ENCODE measurements around the gene PIM1. TPM values are rescaled to one million over a fixed set of nuclear protein-coding genes. Genes with fewer than 3 reads are reported as not detected.
A peak's percentile ranks its signal among the peaks of the same experiment; 100 is the strongest.

PIM1 gene
- total RNA-seq, 1 donor from 2014 or later: 283 TPM

- H3K27ac Mint-ChIP-seq: peak overlapping the region; percentile 96
- intact Hi-C loops (cut with micrococcal nuclease): loop anchor here (1.0 kb wide), 4 partner anchors 8 to 67 kb away; no protein-coding TSS in a partner anchor
- no peak for DNase-seq
Observed at GRCh38 chr6:37168811-37169495, 999 bp upstream of the PIM1 start.

GRCh38 chr6:37170273-37171200 lies 585 bp downstream of the PIM1 start:
- POLR2A ChIA-PET: interaction anchor here (0.6 to 13.8 kb wide), 32 partner anchors 12 to 405 kb away, joined by 3 to 956 read pairs (median 6); partner anchors contain the start of genes FGD2, MTCH1, PPIL1 and TBC1D22B
- H3K4me1 Mint-ChIP-seq: peaks cover 54% of the 10 kb centered on the region
- no peaks in the 10 kb centered on the region for H3K9me3 Mint-ChIP-seq
- H3K27me3 Mint-ChIP-seq: no peaks in the 10 kb centered on the region
- peaks cover 48% of the 10 kb centered on the region for H3K36me3 Mint-ChIP-seq (ENCODE audit: low read depth)
- peak overlapping the region; percentile 84 for H3K27ac Mint-ChIP-seq
- CTCF ChIA-PET: interaction anchor here (0.7 to 10.9 kb wide), 15 partner anchors 9 to 404 kb away, joined by 3 to 289 read pairs (median 6); no protein-coding TSS in a partner anchor
- intact Hi-C loops (cut with micrococcal nuclease): no loop called here
- no peak for ATAC-seq (ENCODE audit: low read depth)
- DNase-seq: peak; percentile 59
- H3K4me3 Mint-ChIP-seq: peak overlapping the region; percentile 92
- TF ChIP-seq CTCF (IDR thresholded peaks at IDR 0.05): no peak

More at GRCh38 chr6:37168811-37169495, 999 bp upstream of the PIM1 start:
- Mint-ChIP-seq H3K36me3 (ENCODE audit: low read depth) (peaks cover 32% of the 10 kb centered on the region), H3K27me3 (no peaks in the 10 kb centered on the region), H3K4me3 (peak overlapping the region; percentile 95), H3K4me1 (peaks cover 42% of the 10 kb centered on the region), H3K9me3 (no peaks in the 10 kb centered on the region)
- ChIA-PET POLR2A (interaction anchor here (0.6 to 13.8 kb wide), 26 partner anchors 14 to 726 kb away, joined by 3 to 956 read pairs (median 6); partner anchors contain the start of genes FGD2, MTCH1, PPIL1 and TBC1D22B), CTCF (interaction anchor here (0.9 to 10.9 kb wide), 4 partner anchors 72 to 149 kb away, joined by 3 to 289 read pairs (median 78); no protein-coding TSS in a partner anchor)
- TF ChIP-seq CTCF (IDR thresholded peaks at IDR 0.05): no peak
- ATAC-seq (ENCODE audit: low read depth): no peak

- ATAC-seq (ENCODE audit: low read depth): no peak
- Mint-ChIP-seq H3K36me3 (ENCODE audit: low read depth) (peaks cover 57% of the 10 kb centered on the region), H3K9me3 (no peaks in the 10 kb centered on the region), H3K27me3 (no peaks in the 10 kb centered on the region), H3K27ac (peak overlapping the region; percentile 84), H3K4me3 (peak overlapping the region; percentile 92), H3K4me1 (peaks cover 63% of the 10 kb centered on the region)
- peak; percentile 45 for DNase-seq
- POLR2A ChIA-PET: interaction anchor here (0.6 to 13.8 kb wide), 28 partner anchors 8 to 186 kb away, joined by 3 to 956 read pairs (median 8); partner anchors contain the start of genes FGD2 and MTCH1
- CTCF ChIA-PET: interaction anchor here (0.7 to 10.9 kb wide), 20 partner anchors 10 to 405 kb away, joined by 3 to 289 read pairs (median 6); no protein-coding TSS in a partner anchor
- intact Hi-C loops (cut with micrococcal nuclease): no loop called here
- no peak for TF ChIP-seq CTCF (IDR thresholded peaks at IDR 0.05)
Observed at GRCh38 chr6:37171201-37171969, 1.4 kb downstream of the PIM1 start.

GRCh38 chr6:37171970-37172812 lies 2.2 kb downstream of the PIM1 start:
- ChIA-PET CTCF (interaction anchor here (0.8 to 10.9 kb wide), 17 partner anchors 11 to 391 kb away, joined by 3 to 289 read pairs (median 6); no protein-coding TSS in a partner anchor), POLR2A (interaction anchor here (0.6 to 13.8 kb wide), 21 partner anchors 9 to 297 kb away, joined by 3 to 956 read pairs (median 9); partner anchors contain the start of genes FGD2, MTCH1 and PPIL1)
- DNase-seq (peak; percentile 76), ATAC-seq (ENCODE audit: low read depth) (peak; percentile 6)
- intact Hi-C loops (cut with micrococcal nuclease): loop anchor here (1.0 kb wide), 5 partner anchors 38 to 287 kb away; partner anchors contain the start of gene C6orf89
- Mint-ChIP-seq H3K4me3 (peak overlapping the region; percentile 92), H3K36me3 (ENCODE audit: low read depth) (peaks cover 61% of the 10 kb centered on the region), H3K4me1 (peaks cover 71% of the 10 kb centered on the region), H3K27ac (peak overlapping the region; percentile 84), H3K27me3 (no peaks in the 10 kb centered on the region), H3K9me3 (no peaks in the 10 kb centered on the region)
- TF ChIP-seq CTCF (IDR thresholded peaks at IDR 0.05): peak; percentile 56

Measured in activated B cell treated with CpG ODN at 0.5 μM for 24 hours (primary cell).